ENCODE data around the gene KLHDC9.
A peak's percentile ranks its signal among the peaks of the same experiment; 100 is the strongest.

KLHDC9 gene

DNA sequence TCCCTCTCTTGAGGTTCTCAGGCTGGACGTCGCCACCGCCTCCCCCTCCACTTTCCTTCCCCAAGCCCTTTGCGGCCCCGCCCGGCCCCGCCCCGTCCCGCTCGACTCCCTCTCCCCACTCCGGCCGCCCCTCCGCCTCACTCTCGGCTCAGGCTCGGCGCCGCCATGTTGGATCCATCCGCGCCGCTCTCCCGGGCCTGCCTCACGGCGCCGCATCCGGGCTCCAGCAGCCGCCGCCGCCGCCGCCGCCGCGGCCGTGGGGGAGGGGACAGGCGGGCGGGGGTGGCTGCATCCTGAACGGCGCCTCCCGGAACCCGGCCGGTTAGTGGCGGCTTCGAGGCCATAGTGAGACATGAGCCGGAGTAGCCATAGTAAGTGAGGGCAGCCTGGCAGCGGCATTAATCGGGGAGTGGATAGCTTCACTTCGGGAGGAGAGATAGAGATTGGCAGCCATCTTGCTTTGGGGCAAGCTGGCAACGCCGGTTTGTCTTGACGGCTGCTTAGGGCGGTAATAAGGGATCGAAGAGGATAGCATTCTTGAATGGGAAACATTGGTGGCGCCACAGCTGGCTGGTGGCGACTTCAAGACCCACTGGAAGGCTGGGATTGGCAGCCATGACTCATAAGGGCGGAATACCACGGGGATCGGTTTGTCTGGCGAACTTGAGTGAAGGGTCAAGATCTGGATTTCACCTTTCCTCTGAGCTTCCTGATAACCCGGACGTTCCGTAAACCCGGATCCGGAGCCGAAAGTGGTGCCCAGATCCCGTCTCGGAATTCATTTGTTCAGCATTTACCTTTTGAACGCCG lies 34.5 kb downstream of the KLHDC9 start, which contains the start of gene DEDD:
Gene DEDD, minus strand, starts transcription at position 258 of the 810 bp plus-strand sequence. CDS start 8,205 bp downstream, outside the sequence.
- peak; percentile 96 for DNase-seq (ENCODE audit: low spot score)

DNA sequence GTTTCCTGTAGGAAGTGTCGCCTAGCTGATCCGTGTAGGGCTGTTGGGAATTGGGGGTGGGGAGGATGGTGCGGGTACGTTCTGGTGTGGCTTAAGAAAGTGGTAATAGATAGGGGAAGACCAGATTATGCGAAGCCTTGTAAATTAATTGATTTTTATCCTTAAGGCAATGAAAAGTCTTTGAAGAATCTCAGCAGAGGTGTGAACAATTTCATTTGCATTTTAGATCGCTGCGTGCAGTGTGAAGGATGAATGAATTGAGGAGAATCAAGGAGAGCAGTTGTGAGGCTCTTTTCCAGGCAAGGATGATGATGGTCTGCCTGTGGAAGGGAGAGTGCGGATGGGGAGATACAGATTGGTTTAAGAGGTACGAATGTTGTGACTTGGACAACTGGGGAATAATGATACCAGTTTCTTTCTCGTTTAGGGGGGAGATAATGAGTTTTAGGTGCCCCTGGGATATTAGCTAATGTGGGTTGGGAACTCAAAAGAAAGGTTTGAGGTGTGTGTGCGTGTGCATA lies 35.1 kb downstream of the KLHDC9 start:
- no peak for DNase-seq (ENCODE audit: low spot score)

DNA sequence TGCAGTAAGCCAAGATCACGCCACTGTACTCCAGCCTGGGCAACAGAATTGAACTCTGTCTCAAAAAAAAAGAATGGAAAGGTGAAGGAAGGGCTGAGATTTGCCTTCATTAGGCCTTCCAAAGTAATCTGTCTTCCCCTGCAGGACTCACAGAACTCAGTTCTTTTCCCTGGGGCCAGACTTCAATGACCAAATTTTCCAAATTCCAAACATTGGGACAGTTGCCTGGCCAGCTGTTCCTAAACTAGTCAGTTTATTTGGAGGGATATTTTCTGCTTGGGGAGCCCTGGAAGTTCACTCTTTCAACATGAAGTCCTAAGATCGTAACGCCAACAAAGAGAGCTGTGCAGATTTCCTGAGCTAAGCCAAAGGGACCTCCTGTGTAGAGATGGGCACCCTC lies 39.7 kb downstream of the KLHDC9 start:
- no peak for DNase-seq (ENCODE audit: low spot score)

DNA sequence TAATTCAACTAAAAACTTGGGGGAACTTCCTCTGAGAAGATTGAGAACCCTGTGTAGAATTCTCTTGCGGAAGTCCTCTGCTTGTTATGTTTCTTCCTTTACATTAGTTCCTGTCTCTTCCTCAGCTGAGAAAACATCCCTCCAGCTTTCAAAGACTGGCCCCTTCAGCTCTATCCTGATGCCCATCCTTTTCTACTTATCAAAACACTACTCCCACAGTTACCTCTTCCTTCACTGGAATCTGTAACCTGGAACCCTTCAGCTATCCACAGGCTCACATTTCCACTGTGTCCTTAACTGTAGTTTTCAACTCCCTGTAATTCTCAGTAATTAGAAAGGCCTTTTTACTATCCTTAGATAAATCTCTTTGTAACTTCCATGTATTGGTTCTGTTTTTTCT lies 40.3 kb downstream of the KLHDC9 start:
- no peak for DNase-seq (ENCODE audit: low spot score)

DNA sequence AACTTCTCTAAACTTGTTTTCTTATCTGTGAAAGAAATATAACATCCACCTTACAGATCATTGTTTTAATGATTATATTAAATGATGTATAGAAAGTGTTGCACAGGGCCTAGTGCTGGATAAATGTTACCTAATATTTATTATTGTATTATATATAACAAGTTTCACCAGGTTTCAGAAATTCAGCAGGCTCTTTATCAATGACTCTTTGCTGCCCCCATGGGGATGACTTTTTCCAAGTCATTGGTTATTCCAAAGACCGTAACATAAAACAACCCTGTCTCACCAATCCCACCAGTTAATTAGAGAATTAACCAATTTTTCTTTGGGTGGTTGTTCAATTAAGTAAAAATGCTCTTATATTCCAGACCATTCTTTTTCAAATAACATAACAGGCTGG lies 41.6 kb downstream of the KLHDC9 start:
- DNase-seq (ENCODE audit: low spot score), result peak; percentile 60

DNA sequence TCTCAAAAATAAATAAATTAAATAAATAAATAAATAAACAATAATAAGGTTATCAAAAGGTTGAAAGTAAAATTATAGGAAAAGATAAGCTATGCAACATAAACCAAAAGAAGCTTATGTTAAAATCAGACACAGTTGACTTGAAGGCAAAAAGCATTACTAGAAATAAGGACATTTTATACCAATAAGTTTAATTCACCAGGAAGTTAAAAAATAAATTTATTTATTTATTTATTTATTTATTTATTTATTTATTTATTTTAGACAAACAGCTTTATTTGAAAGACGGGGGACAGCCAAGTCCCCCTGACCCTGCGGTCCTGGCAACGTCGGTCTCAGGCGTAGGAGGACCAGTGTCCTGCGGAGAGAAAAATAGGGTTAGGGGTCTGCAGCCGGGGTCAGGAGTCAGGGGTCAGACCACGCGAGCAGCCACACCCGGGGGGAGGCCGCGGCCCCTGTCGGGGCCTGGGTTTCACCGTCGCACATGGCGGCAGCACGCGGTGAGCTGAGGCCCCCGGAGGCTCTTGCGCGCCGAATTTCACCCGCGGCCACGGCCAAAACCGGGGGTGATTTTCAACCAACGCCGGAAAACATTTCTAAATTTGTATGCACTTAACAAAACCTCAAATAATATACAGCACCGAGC lies 42.7 kb downstream of the KLHDC9 start:
- DNase-seq (ENCODE audit: low spot score), result no peak

DNA sequence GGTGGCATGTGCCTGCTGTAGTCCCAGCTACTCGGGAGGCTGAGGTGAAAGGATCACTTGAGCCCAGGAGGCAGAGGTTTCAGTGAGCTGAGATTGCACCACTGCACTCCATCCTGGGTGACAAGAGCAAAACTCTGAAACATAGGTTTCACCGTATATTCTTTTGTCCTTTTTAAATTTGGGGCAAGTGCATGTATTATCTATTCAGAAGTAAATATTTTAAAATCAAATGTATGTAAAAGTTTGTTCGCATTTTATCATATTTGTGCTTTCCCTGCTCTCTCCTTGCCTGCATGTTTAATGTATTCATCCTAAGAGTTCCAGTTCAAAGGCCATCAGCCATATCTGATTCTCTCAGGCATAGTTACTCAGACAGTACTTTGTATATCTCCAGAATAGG lies 47.7 kb downstream of the KLHDC9 start:
- no peak for DNase-seq (ENCODE audit: low spot score)

Measured in AG08395 (cell line).